ENCODE results near the gene HOXC13.

HOXC13 gene

DNA sequence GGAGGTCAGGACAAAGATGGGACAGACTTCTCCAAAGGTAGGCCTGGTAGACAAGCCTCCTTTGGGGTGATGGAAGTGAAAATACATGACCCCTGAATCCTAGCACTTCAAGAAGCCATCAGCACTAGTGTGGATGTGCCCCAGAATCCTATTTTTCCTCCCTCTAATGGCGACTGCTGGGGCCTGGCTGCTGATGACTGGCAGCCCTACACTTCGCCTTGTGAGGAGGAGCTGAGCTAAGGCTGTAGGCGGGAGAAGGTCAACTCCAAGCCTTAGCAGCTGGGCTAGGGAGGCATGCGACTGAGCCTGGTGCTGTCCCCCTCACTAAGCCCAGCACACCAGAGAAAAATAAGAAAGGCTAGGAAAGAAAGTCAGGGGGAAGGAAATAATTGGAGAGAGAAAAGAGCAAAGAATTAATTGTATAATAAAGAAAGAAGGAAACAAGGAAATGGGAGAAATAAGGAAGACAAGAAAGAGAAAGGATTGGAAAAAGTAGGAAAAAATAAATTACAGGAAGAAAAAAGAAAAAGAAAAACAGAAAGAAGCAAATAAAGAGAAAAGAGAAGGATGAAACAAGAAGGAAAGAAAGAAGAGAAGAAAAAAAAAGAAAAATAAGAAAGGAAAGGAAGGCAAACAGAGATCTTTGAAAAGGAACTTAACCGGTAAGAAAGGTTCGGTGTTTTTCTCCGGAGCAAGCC lies 41.6 kb downstream of the HOXC13 start (continued):
- TF ChIP-seq ZNF239 (tag by site-specific recombination; IDR thresholded peaks at IDR 0.05) (no peak), WT1 (tag by site-specific recombination; IDR thresholded peaks at IDR 0.05) (peak; percentile 10; the same call in 1 of the 2 replicates), ZFP3 (tag by site-specific recombination; IDR thresholded peaks at IDR 0.05; ENCODE audit: low read depth) (no peak)
- TF ChIP-seq, protein P1, sequence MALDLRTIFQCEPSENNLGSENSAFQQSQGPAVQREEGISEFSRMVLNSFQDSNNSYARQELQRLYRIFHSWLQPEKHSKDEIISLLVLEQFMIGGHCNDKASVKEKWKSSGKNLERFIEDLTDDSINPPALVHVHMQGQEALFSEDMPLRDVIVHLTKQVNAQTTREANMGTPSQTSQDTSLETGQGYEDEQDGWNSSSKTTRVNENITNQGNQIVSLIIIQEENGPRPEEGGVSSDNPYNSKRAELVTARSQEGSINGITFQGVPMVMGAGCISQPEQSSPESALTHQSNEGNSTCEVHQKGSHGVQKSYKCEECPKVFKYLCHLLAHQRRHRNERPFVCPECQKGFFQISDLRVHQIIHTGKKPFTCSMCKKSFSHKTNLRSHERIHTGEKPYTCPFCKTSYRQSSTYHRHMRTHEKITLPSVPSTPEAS (tag by site-specific recombination; IDR thresholded peaks at IDR 0.05): 0 out of 2 replicates have a peak, but pooled peaks have one; percentile 14

DNA sequence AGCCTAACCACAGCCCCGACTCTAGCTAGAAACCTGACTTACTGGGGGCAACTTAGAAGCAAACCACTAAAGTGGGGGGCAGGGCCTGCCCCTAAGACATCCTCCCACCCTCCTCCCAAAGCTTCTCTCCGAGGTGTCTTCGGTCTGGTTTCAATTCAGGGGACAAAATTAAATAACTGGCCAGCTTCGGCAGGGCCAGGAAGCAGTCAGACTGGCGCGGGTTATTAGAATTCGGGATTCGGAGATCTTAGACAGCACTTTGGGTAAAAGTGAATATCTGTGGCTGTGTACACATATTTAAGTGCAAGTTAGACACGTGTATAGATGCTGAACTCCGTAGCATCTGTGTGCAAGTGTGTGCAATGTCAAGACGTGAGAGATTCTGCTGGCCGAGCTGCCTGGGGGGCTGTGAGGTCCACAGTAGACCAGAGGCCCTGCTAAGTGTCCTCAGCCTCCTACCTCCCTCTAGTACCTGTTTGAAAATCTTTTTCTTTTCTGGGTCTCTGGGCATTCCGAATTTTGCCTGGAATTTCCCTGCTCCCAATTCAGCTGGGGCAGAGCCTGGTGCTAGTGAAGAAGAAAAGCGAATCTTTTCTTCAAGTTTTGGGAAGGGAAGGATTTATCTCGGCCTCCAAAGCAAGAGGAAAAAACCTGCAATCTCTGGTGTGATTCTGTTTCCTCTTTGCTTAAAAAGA lies 42.3 kb downstream of the HOXC13 start:
- Histone ChIP-seq H3K27ac (ENCODE audit: extremely low read depth, low read depth, low read length) (no peak overlapping the region), H3K4me3 (ENCODE audit: low read depth, low read length) (no peak overlapping the region), H3K4me1 (ENCODE audit: control insufficient read depth, insufficient read depth, low read length) (peaks cover 37% of the 10 kb centered on the region), H3K36me3 (ENCODE audit: control insufficient read depth in 2 of 2, insufficient read depth in 1 of 2, low read length in 2 of 2) (no peaks in the 10 kb centered on the region), H3K9me3 (ENCODE audit: control insufficient read depth, insufficient read depth, low read depth, low read length) (no peaks in the 10 kb centered on the region)
- POLR2A ChIA-PET: no interaction called here
- TF ChIP-seq PRDM1 (tag by site-specific recombination; IDR thresholded peaks at IDR 0.05): 0 out of 2 replicates have a peak, but pooled peaks have one; percentile 13
- TF ChIP-seq GLIS1 (tag by site-specific recombination; IDR thresholded peaks at IDR 0.05): no peak
- CTCF ChIA-PET: interaction anchor here (0.8 to 1.4 kb wide), 2 partner anchors 28 to 234 kb away, joined by 3 read pairs; partner anchors contain the start of gene HOXC8

DNA sequence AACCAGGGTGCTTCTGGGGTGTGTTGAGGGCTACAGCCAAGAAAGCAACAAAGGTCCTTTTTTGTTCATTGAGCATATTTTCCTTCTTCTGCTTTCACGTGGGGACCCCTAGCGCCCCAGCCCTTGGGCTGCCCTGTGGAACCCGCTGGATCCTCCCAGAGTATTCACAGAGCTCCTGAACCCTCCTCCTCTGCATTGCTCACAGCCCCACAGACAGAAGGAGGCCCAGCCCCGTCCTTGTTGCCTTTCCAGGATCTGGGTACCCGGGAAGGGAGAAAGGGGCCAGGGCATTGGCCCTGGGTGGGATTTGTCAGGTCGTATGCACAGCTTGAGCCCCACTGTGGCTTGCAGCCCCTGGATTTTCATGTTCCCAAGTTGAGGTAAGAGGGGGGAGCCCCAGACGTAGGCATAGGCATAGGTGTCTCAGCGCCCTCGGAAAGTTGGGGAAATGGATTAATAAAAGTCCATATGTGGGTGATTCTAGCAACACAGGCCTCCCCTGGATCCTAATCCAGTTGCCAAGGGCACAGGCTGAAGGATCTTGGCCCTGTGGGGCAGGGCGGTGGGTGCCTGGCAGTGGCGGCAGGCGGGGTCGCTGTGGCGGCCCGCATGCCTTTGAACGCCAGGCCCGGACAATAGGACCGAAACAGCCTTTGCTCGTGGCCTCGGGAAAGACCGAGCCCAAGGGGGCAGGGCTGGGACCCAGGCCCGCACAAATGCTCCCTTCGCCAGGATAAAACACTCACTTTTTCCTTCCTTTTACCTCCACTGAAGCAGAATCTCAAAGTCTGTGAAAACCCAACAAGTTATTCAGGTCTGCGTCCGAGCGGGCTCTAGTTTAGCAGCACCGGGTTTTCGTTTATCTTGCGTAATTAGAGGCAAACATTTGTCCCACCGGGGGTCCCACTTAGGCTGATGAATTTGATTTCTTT lies 43.3 kb downstream of the HOXC13 start:
- TF ChIP-seq, protein P2, sequence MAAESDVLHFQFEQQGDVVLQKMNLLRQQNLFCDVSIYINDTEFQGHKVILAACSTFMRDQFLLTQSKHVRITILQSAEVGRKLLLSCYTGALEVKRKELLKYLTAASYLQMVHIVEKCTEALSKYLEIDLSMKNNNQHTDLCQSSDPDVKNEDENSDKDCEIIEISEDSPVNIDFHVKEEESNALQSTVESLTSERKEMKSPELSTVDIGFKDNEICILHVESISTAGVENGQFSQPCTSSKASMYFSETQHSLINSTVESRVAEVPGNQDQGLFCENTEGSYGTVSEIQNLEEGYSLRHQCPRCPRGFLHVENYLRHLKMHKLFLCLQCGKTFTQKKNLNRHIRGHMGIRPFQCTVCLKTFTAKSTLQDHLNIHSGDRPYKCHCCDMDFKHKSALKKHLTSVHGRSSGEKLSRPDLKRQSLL (tag by site-specific recombination; IDR thresholded peaks at IDR 0.05): 0 out of 2 replicates have a peak, but pooled peaks have one; percentile 23
- TF ChIP-seq ZNF239 (tag by site-specific recombination; IDR thresholded peaks at IDR 0.05) (no peak), ZNF48 (tag by site-specific recombination; IDR thresholded peaks at IDR 0.05) (no peak)
- Histone ChIP-seq H3K4me3 (ENCODE audit: low read depth, low read length) (no peak overlapping the region), H3K4me1 (ENCODE audit: control insufficient read depth, insufficient read depth, low read length) (peaks cover 28% of the 10 kb centered on the region), H3K9me3 (ENCODE audit: control insufficient read depth, insufficient read depth, low read depth, low read length) (no peaks in the 10 kb centered on the region), H3K27ac (ENCODE audit: extremely low read depth, low read depth, low read length) (0 out of 2 replicates have a peak overlapping the region, but pooled peaks have one; percentile 17), H3K36me3 (ENCODE audit: control insufficient read depth in 2 of 2, insufficient read depth in 1 of 2, low read length in 2 of 2) (no peaks in the 10 kb centered on the region)
- POLR2A ChIA-PET: no interaction called here
- CTCF ChIA-PET: interaction anchor here (1.4 kb wide), 1 partner anchor 233 kb away, joined by 3 read pairs; no protein-coding TSS in a partner anchor

DNA sequence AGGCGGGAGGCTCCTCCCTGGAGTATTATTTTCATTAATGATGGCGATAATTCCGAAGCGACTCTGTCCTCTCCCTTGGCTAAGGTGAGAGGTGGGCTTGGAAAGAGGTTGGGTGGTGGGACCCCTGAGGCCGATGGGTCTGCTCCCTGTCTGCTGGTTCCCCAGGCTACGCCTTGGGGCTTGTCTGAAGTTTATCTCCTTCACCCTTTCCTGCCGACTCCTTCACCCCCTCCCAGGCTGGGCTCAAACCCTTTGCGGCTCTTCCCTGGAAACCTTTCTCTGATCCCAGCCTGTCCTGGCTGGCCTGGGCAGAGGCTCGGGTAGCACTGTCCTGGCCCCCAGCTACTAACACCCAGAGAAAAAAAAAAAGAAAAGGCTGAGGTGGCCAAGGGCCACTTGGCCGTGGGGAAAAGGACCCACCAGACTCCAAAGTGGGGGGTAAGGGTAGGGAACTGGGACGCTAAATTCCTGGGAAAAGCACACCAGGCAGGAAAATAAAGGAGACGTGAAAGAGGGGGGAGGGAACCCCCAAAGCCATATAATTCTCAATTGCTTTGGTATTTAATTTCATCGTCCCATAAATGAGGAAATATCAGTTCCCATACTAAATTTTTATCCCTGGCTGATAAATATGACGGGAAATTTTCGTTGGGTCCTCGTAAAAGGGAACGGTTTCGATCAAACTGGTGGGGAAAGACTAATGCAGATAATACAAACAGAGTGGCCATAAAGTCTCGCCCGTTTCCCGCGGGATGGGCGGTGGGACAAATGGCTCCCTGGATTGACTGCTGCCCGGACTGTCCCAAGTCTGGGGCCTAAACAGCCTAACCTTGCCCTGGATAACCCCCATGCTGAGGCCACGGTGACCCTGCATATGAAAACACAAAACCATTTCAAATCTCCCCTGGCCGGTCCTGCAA lies 44.3 kb downstream of the HOXC13 start:
- Histone ChIP-seq H3K27ac (ENCODE audit: extremely low read depth, low read depth, low read length) (no peak overlapping the region), H3K4me3 (ENCODE audit: low read depth, low read length) (no peak overlapping the region), H3K36me3 (ENCODE audit: control insufficient read depth in 2 of 2, insufficient read depth in 1 of 2, low read length in 2 of 2) (no peaks in the 10 kb centered on the region), H3K4me1 (ENCODE audit: control insufficient read depth, insufficient read depth, low read length) (peaks cover 23% of the 10 kb centered on the region), H3K9me3 (ENCODE audit: control insufficient read depth, insufficient read depth, low read depth, low read length) (no peaks in the 10 kb centered on the region)
- POLR2A ChIA-PET: no interaction called here
- CTCF ChIA-PET: no interaction called here
- TF ChIP-seq KLF10 (tag by site-specific recombination; IDR thresholded peaks at IDR 0.05) (no peak), SP7 (tag by site-specific recombination; IDR thresholded peaks at IDR 0.05) (no peak), ZNF112 (tag by site-specific recombination; IDR thresholded peaks at IDR 0.05) (no peak), GFI1B (tag by site-specific recombination; IDR thresholded peaks at IDR 0.05) (no peak), ZNF514 (tag by site-specific recombination; IDR thresholded peaks at IDR 0.05) (no peak), ZNF558 (tag by site-specific recombination; IDR thresholded peaks at IDR 0.05) (no peak), ZNF501 (tag by site-specific recombination; IDR thresholded peaks at IDR 0.05) (no peak)
- TF ChIP-seq, protein P3, sequence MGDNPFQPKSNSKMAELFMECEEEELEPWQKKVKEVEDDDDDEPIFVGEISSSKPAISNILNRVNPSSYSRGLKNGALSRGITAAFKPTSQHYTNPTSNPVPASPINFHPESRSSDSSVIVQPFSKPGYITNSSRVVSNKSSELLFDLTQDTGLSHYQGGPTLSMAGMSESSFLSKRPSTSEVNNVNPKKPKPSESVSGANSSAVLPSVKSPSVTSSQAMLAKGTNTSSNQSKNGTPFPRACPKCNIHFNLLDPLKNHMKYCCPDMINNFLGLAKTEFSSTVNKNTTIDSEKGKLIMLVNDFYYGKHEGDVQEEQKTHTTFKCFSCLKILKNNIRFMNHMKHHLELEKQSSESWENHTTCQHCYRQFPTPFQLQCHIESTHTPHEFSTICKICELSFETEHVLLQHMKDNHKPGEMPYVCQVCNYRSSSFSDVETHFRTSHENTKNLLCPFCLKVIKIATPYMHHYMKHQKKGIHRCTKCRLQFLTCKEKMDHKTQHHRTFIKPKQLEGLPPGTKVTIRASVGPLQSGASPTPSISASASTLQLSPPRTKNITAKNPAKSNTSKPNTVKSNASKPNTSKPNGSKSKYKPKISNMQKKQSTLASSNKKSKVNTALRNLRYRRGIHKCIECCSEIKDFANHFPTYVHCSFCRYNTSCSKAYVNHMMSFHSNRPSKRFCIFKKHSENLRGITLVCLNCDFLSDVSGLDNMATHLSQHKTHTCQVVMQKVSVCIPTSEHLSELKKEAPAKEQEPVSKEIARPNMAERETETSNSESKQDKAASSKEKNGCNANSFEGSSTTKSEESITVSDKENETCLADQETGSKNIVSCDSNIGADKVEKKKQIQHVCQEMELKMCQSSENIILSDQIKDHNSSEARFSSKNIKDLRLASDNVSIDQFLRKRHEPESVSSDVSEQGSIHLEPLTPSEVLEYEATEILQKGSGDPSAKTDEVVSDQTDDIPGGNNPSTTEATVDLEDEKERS (tag by site-specific recombination; IDR thresholded peaks at IDR 0.05): no peak
- TF ChIP-seq, protein P4, sequence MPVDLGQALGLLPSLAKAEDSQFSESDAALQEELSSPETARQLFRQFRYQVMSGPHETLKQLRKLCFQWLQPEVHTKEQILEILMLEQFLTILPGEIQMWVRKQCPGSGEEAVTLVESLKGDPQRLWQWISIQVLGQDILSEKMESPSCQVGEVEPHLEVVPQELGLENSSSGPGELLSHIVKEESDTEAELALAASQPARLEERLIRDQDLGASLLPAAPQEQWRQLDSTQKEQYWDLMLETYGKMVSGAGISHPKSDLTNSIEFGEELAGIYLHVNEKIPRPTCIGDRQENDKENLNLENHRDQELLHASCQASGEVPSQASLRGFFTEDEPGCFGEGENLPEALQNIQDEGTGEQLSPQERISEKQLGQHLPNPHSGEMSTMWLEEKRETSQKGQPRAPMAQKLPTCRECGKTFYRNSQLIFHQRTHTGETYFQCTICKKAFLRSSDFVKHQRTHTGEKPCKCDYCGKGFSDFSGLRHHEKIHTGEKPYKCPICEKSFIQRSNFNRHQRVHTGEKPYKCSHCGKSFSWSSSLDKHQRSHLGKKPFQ (tag by site-specific recombination; IDR thresholded peaks at IDR 0.05): no peak

All from HEK293 (cell line).